HG03095 (cell line): ENCODE data around the gene ZPBP.
"Not testable (repeated sequence)": the region's sequence is repeated elsewhere in the genome, so short reads cannot be mapped to it uniquely, and the experiment has no call there.

Source experiments
- ATAC-seq: cut with Tn5 transposase; IDR thresholded peaks from one replicate; pipeline ENCODE4 v1.9.1; 2021; ENCODE audit warnings: moderate library complexity; ENCODE audit not compliant: unreplicated experiment

Gene ZPBP

GRCh38 chr7:50047716-50048115, 45.3 kb downstream of the ZPBP start:
- ATAC-seq: no peak

- not testable (repeated sequence) for ATAC-seq
Observed at GRCh38 chr7:50041165-50041564, 51.9 kb downstream of the ZPBP start.

- no peak for ATAC-seq
Observed at GRCh38 chr7:50037086-50037485, 56.0 kb downstream of the ZPBP start.

- no peak for ATAC-seq
Observed at GRCh38 chr7:50022991-50023390, 70.1 kb downstream of the ZPBP start.

GRCh38 chr7:50022451-50022850, 70.6 kb downstream of the ZPBP start:
- no peak for ATAC-seq

GRCh38 chr7:49995681-49996080, 97.4 kb downstream of the ZPBP start:
- ATAC-seq: no peak

GRCh38 chr7:49986191-49986590, 106.9 kb downstream of the ZPBP start:
- ATAC-seq: no peak

- ATAC-seq: no peak
Observed at GRCh38 chr7:49980465-49980864, 112.6 kb downstream of the ZPBP start.

GRCh38 chr7:49976238-49976637, 116.8 kb downstream of the ZPBP start:
- no peak for ATAC-seq

GRCh38 chr7:49974035-49974434, 119.0 kb downstream of the ZPBP start:
- no peak for ATAC-seq

GRCh38 chr7:49937608-49938007, 155.4 kb downstream of the ZPBP start:
- ATAC-seq: no peak

GRCh38 chr7:49931627-49932026, 161.4 kb downstream of the ZPBP start:
- no peak for ATAC-seq

GRCh38 chr7:49928787-49929186, 164.3 kb downstream of the ZPBP start:
- no peak for ATAC-seq

- no peak for ATAC-seq
Observed at GRCh38 chr7:49927631-49928030, 165.4 kb downstream of the ZPBP start.

GRCh38 chr7:49926720-49927119, 166.3 kb downstream of the ZPBP start:
- ATAC-seq: no peak

GRCh38 chr7:49911909-49912308, 181.1 kb downstream of the ZPBP start:
- no peak for ATAC-seq

- ATAC-seq: no peak
Observed at GRCh38 chr7:49894543-49894942, 198.5 kb downstream of the ZPBP start.

GRCh38 chr7:49893131-49893530, 199.9 kb downstream of the ZPBP start:
- no peak for ATAC-seq

GRCh38 chr7:49892481-49892880, 200.6 kb downstream of the ZPBP start:
- no peak for ATAC-seq
